Measurements from ENCODE around the gene NRGN.
A peak's percentile ranks its signal among the peaks of the same experiment; 100 is the strongest.
"Not testable (repeated sequence)": the region's sequence is repeated elsewhere in the genome, so short reads cannot be mapped to it uniquely, and the experiment has no call there.

The NRGN gene

GRCh38 chr11:124758355-124759265 is 18.9 kb downstream of the NRGN start:
- peak; percentile 28 for DNase-seq

- DNase-seq, result no peak
Observed at GRCh38 chr11:124759266-124760204, 19.8 kb downstream of the NRGN start.

- no peak for DNase-seq
Observed at GRCh38 chr11:124760205-124760652, 20.5 kb downstream of the NRGN start.

- no peak for DNase-seq
Observed at GRCh38 chr11:124760806-124761205, 21.1 kb downstream of the NRGN start.

GRCh38 chr11:124761301-124762104 is 21.8 kb downstream of the NRGN start:
- DNase-seq, result no peak

- DNase-seq, result no peak
Observed at GRCh38 chr11:124762105-124762623, 22.4 kb downstream of the NRGN start, which contains the start of gene ESAM. ESAM (minus strand) TSS chr11:124762290; CDS start chr11:124762154, 136 bp downstream.

GRCh38 chr11:124762624-124763155 is 22.9 kb downstream of the NRGN start:
- no peak for DNase-seq

GRCh38 chr11:124763156-124763947 is 23.6 kb downstream of the NRGN start:
- DNase-seq, result peak; percentile 33

GRCh38 chr11:124766156-124766555 is 26.4 kb downstream of the NRGN start:
- no peak for DNase-seq

GRCh38 chr11:124768914-124769313 is 29.2 kb downstream of the NRGN start:
- DNase-seq, result no peak

GRCh38 chr11:124769806-124770774 is 30.3 kb downstream of the NRGN start:
- no peak for DNase-seq

GRCh38 chr11:124770959-124771358 is 31.2 kb downstream of the NRGN start:
- DNase-seq, result not testable (repeated sequence)

- DNase-seq, result no peak
Observed at GRCh38 chr11:124776865-124777645, 37.3 kb downstream of the NRGN start.

GRCh38 chr11:124778281-124778680 is 38.5 kb downstream of the NRGN start:
- no peak for DNase-seq

- DNase-seq, result no peak
Observed at GRCh38 chr11:124779568-124779967, 39.8 kb downstream of the NRGN start.

GRCh38 chr11:124783002-124783401 is 43.3 kb downstream of the NRGN start:
- DNase-seq, result no peak

GRCh38 chr11:124784051-124784450 is 44.3 kb downstream of the NRGN start:
- DNase-seq, result no peak

GRCh38 chr11:124788521-124788920 is 48.8 kb downstream of the NRGN start:
- no peak for DNase-seq
